Measurements from ENCODE around the gene HOXC11. TPM values are rescaled to one million over a fixed set of nuclear protein-coding genes. Genes with fewer than 3 reads are reported as not detected.

HOXC11 gene
- total RNA-seq (ENCODE audit: unreplicated experiment): not detected
- long read RNA-seq: 0 reads

GRCh38 chr12:53972722-53973235 lies at the start of gene HOXC11:
Gene HOXC11 (plus strand): TSS chr12:53973126. CDS start chr12:53973242, 116 bp downstream.
- H3K4me1 Mint-ChIP-seq (ENCODE audit: low read depth, unreplicated experiment): no peaks in the 10 kb centered on the region
- no peak for TF ChIP-seq CTCF (IDR thresholded peaks at IDR 0.05; ENCODE audit: partially characterized antibody, unreplicated experiment)
- no peak within 1 kb of the TSS for H3K4me3 Mint-ChIP-seq (ENCODE audit: unreplicated experiment)
- H3K27me3 Mint-ChIP-seq (ENCODE audit: unreplicated experiment): peaks cover 63% of the 10 kb centered on the region
- DNase-seq: no peak
- no peaks in the 10 kb centered on the region for H3K36me3 Mint-ChIP-seq (ENCODE audit: unreplicated experiment)
- H3K27ac Mint-ChIP-seq (ENCODE audit: unreplicated experiment): no peak within 1 kb of the TSS
- peaks cover 5% of the 10 kb centered on the region for H3K9me3 Mint-ChIP-seq (ENCODE audit: unreplicated experiment)

- no peak for TF ChIP-seq CTCF (IDR thresholded peaks at IDR 0.05; ENCODE audit: partially characterized antibody, unreplicated experiment)
- no peaks in the 10 kb centered on the region for H3K9me3 Mint-ChIP-seq (ENCODE audit: unreplicated experiment)
- H3K27ac Mint-ChIP-seq (ENCODE audit: unreplicated experiment): no peak overlapping the region
- DNase-seq: no peak
- no peaks in the 10 kb centered on the region for H3K36me3 Mint-ChIP-seq (ENCODE audit: unreplicated experiment)
- H3K4me3 Mint-ChIP-seq (ENCODE audit: unreplicated experiment): no peak overlapping the region
- H3K4me1 Mint-ChIP-seq (ENCODE audit: low read depth, unreplicated experiment): no peaks in the 10 kb centered on the region
- peaks cover 21% of the 10 kb centered on the region for H3K27me3 Mint-ChIP-seq (ENCODE audit: unreplicated experiment)
Observed at GRCh38 chr12:53924521-53925405, 48.2 kb upstream of the HOXC11 start.

GRCh38 chr12:53927220-53928029 lies 45.5 kb upstream of the HOXC11 start:
- DNase-seq: no peak
- H3K27me3 Mint-ChIP-seq (ENCODE audit: unreplicated experiment): peaks cover 30% of the 10 kb centered on the region
- no peaks in the 10 kb centered on the region for H3K36me3 Mint-ChIP-seq (ENCODE audit: unreplicated experiment)
- no peak for TF ChIP-seq CTCF (IDR thresholded peaks at IDR 0.05; ENCODE audit: partially characterized antibody, unreplicated experiment)
- H3K9me3 Mint-ChIP-seq (ENCODE audit: unreplicated experiment): peaks cover 2% of the 10 kb centered on the region
- no peak overlapping the region for H3K27ac Mint-ChIP-seq (ENCODE audit: unreplicated experiment)
- H3K4me3 Mint-ChIP-seq (ENCODE audit: unreplicated experiment): no peak overlapping the region
- H3K4me1 Mint-ChIP-seq (ENCODE audit: low read depth, unreplicated experiment): no peaks in the 10 kb centered on the region

GRCh38 chr12:53928054-53928835 lies 44.7 kb upstream of the HOXC11 start:
- no peak overlapping the region for H3K27ac Mint-ChIP-seq (ENCODE audit: unreplicated experiment)
- TF ChIP-seq CTCF (IDR thresholded peaks at IDR 0.05; ENCODE audit: partially characterized antibody, unreplicated experiment): no peak
- H3K36me3 Mint-ChIP-seq (ENCODE audit: unreplicated experiment): no peaks in the 10 kb centered on the region
- DNase-seq: no peak
- peaks cover 34% of the 10 kb centered on the region for H3K27me3 Mint-ChIP-seq (ENCODE audit: unreplicated experiment)
- H3K9me3 Mint-ChIP-seq (ENCODE audit: unreplicated experiment): peaks cover 2% of the 10 kb centered on the region
- no peaks in the 10 kb centered on the region for H3K4me1 Mint-ChIP-seq (ENCODE audit: low read depth, unreplicated experiment)
- no peak overlapping the region for H3K4me3 Mint-ChIP-seq (ENCODE audit: unreplicated experiment)

All from glutamatergic neuron (in vitro differentiated cells).